ENCODE results near the gene NBEA.

DNA sequence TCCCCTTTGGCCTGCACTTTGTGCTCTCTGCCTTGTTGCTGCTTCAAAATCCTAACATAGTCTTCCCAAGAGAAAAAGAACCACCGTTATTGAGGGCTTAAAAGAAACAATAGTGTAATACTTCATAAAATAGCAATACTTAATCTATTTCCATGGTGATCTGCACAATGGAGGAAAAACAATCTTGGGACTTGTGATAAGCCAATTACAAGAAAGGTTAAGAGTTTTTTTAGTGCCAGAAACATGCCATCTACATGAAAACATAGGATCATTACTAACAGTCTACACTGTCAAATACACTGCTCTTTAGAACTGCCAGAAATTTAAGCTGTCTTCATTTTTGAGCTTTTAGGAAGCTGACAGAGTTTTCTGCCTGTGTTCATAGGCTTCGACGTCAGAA, 588.5 kb downstream of the NBEA start:
- TF ChIP-seq, protein P1, sequence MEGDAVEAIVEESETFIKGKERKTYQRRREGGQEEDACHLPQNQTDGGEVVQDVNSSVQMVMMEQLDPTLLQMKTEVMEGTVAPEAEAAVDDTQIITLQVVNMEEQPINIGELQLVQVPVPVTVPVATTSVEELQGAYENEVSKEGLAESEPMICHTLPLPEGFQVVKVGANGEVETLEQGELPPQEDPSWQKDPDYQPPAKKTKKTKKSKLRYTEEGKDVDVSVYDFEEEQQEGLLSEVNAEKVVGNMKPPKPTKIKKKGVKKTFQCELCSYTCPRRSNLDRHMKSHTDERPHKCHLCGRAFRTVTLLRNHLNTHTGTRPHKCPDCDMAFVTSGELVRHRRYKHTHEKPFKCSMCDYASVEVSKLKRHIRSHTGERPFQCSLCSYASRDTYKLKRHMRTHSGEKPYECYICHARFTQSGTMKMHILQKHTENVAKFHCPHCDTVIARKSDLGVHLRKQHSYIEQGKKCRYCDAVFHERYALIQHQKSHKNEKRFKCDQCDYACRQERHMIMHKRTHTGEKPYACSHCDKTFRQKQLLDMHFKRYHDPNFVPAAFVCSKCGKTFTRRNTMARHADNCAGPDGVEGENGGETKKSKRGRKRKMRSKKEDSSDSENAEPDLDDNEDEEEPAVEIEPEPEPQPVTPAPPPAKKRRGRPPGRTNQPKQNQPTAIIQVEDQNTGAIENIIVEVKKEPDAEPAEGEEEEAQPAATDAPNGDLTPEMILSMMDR (IDR thresholded peaks at IDR 0.05; ENCODE audit: insufficient read depth, low read length), result no peak
- no peak for TF ChIP-seq GABPA (IDR thresholded peaks at IDR 0.05; ENCODE audit: low read depth)
